IPS-18c (cell line): ENCODE data around the gene LRP2BP.
A peak's percentile ranks its signal among the peaks of the same experiment; 100 is the strongest.

Experiments
- H3K4me3 ChIP-seq: 2 replicates; pipeline ENCODE4 v1.7.0; 2013; ENCODE audit warnings: low read depth, mild to moderate bottlenecking, low read length, moderate library complexity; ENCODE audit not compliant: insufficient read depth
- H3K9me3 ChIP-seq: one replicate; pipeline ENCODE4 v1.6.1; 2013; ENCODE audit warnings: mild to moderate bottlenecking, low read length, moderate library complexity; ENCODE audit not compliant: control insufficient read depth, insufficient read depth

LRP2BP gene

GRCh38 chr4:185395238-185395955 is at the start of gene LRP2BP:
TSS of gene LRP2BP (minus strand) at chr4:185395924. CDS start at chr4:185378186, 17,738 bp downstream.
- H3K9me3 ChIP-seq, result no peaks in the 10 kb centered on the region
- peak within 1 kb of the TSS; percentile 71 for H3K4me3 ChIP-seq

DNA sequence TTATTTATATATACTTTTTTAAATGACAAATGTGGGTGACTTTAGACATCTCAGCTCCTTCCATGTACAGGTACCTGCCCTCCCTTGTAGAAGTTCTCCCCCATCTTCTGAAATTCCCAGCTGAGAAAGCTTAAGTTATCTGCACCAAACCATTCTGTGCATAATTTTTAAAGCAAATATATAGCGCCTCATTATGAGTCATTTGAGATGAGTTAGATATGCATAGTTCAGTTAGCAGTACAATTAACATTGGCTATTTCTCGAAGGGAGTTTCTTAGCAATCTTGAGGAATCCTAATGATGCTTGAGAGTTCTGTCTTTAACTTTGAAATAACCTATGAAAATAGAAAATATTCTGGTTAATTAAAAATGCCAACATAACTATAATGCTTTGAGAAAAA is 49.5 kb upstream of the LRP2BP start:
- Histone ChIP-seq H3K4me3 (no peak overlapping the region), H3K9me3 (no peaks in the 10 kb centered on the region)

- H3K9me3 ChIP-seq, result no peaks in the 10 kb centered on the region
- H3K4me3 ChIP-seq, result no peak overlapping the region
These were observed 45.8 kb upstream of the LRP2BP start for GRCh38 chr4:185441479-185441878.

DNA sequence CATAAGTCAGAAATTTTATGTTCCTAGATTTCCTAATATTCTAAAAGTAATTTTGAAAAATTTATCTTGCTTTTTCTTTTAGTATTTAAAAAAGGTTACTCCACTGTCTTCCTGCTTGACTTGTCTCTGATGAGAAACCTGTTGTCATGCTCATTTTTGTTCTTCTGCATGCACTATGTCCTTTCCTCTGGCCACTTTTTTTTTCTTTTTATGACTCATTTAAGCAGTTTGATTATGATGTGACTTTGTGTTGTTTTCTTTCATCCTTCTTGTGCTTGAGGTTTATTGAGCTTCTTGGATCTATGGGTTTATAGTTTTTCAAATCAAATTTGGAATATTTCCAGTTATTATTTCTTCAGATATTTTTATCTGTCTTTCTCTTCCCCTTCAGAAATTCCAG is 42.1 kb upstream of the LRP2BP start:
- Histone ChIP-seq H3K4me3 (no peak overlapping the region), H3K9me3 (no peaks in the 10 kb centered on the region)

DNA sequence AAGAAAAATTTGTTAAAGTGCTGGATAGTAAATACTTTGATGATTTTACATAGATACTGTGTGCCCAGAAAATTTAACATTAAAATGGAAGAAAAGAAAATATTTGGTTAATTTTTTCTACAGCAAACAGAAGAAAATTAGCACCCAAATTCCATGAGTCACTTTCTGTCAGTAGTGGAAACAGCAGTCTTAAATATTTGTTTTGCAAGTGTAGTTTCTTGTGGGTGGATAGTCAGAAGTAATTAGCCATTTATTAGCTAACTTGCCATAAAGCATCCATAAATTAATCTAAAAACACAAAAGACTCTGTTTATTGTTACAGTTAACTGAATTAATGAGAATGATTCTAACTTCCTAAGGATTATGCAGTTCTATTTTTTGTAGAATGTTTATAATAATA is 39.7 kb upstream of the LRP2BP start:
- Histone ChIP-seq H3K9me3 (no peaks in the 10 kb centered on the region), H3K4me3 (no peak overlapping the region)

GRCh38 chr4:185429660-185430059 is 33.9 kb upstream of the LRP2BP start:
- Histone ChIP-seq H3K4me3 (no peak overlapping the region), H3K9me3 (no peaks in the 10 kb centered on the region)

GRCh38 chr4:185426960-185427688 is 31.4 kb upstream of the LRP2BP start:
- Histone ChIP-seq H3K4me3 (no peak overlapping the region), H3K9me3 (no peaks in the 10 kb centered on the region)

DNA sequence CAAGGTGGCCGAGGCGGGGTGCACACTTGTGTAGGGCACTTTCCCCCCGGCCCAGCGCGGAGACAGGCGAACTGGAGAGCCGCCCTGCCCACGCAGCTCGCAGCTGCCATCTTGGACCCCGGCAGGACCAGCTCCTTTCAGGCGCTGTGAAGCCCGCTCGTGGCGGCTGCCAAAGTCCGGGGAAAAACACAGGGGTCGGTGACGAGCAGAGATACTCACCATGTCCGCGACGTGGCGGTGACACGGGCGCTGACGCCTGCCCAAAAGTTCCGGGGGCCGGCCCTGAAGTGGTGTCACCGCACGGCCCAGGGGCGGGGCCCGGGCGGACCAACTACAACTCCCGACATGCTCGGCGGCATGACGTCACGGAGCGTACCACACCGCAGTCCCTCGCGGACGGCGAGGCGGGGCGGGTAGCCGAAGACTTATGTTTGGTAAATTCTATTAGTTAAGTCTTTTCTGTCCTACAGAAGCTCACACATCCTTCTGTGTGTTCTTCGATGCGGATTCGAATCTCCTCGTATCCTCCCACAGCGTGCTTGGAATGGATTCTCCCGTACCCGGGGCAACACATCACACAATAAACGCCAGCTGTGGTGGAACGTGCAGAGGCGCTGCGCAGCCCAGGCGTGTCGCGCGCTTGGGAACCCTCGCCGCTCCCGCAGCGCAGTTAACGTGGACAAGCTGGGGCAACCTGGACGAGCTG is 30.1 kb upstream of the LRP2BP start, which contains the start of gene UFSP2:
UFSP2 (minus strand) TSS at position 318 of the 706 bp plus-strand sequence; CDS start at position 222, 96 bp downstream.
- peak within 1 kb of the TSS; percentile 87 for H3K4me3 ChIP-seq
- no peaks in the 10 kb centered on the region for H3K9me3 ChIP-seq

GRCh38 chr4:185424905-185425646 is 29.4 kb upstream of the LRP2BP start:
- peak overlapping the region; percentile 87 for H3K4me3 ChIP-seq
- no peaks in the 10 kb centered on the region for H3K9me3 ChIP-seq

GRCh38 chr4:185421366-185422124 is 25.8 kb upstream of the LRP2BP start:
- Histone ChIP-seq H3K9me3 (no peaks in the 10 kb centered on the region), H3K4me3 (no peak overlapping the region)

DNA sequence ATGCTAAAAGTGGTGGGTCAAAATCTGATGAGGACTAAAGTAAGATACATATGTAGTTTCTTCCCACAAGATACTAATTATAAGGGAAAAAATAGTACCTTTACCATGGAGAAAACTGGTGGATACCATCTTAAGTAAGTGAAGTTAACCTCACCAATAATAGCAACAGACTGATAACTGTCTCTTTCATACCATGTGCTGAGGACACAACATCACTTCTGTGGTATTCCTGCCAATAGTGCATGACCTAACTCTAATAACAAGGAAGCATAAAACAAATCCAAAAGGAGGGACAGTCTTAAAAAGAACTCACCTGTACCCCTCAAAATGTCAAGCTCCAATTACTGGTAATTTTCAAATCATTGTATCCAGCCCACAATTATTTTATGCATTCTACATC is 21.2 kb upstream of the LRP2BP start:
- no peak overlapping the region for H3K4me3 ChIP-seq
- no peaks in the 10 kb centered on the region for H3K9me3 ChIP-seq

GRCh38 chr4:185412412-185412811 is 16.7 kb upstream of the LRP2BP start:
- Histone ChIP-seq H3K4me3 (no peak overlapping the region), H3K9me3 (no peaks in the 10 kb centered on the region)

DNA sequence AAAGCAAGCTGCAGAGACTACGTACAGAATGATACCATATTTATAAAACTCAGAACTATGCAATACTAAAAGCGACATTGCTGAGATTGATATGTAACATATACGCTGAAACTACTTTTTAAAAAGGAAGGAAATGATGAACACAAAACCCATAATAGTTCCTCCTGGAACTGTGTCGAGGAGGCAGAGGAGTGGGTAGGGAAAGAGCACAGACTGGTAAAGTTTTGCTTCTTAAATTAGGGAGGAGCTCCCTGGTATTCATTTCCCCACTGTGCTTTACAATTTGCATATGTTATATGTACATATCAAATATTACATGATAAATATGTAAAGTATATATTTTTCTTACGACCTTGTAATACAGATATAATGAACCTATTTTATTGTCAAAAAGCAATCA is 16.1 kb upstream of the LRP2BP start:
- H3K9me3 ChIP-seq, result no peaks in the 10 kb centered on the region
- no peak overlapping the region for H3K4me3 ChIP-seq

- Histone ChIP-seq H3K9me3 (no peaks in the 10 kb centered on the region), H3K4me3 (no peak overlapping the region)
These were observed 12.7 kb upstream of the LRP2BP start for GRCh38 chr4:185408432-185408831.

DNA sequence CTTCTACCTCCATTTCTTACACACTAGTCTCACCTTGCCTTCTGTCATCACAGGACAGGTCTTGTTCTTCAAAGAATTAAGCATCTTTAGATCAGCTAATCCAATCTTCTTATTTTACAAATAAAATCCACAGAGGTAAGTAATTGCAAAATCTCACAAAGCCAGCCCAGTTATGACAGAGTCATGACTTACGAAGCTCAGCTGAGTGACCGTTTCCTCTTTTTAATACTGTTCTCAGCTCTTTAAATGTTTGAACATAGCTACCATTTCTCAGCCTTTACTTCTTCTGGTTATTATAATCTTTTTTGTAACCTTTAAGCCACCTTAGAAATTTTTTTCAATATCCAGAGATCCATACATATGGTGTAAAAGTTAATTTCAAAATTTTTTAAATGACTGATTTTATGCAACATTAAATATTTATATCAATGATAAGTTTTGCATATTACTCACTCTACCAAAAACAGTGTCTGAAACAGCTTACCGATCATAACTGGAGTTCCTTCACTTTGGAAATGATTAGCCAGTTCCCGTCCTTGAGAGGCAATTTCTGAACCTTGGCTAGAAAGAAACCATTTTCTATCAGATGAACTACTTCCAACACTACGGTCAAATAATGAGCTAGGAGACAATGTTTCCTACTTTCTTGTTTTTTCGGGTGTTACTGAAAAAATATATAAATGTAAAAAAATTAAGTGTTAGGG is 9.7 kb upstream of the LRP2BP start:
- no peak overlapping the region for H3K4me3 ChIP-seq
- H3K9me3 ChIP-seq, result no peaks in the 10 kb centered on the region

DNA sequence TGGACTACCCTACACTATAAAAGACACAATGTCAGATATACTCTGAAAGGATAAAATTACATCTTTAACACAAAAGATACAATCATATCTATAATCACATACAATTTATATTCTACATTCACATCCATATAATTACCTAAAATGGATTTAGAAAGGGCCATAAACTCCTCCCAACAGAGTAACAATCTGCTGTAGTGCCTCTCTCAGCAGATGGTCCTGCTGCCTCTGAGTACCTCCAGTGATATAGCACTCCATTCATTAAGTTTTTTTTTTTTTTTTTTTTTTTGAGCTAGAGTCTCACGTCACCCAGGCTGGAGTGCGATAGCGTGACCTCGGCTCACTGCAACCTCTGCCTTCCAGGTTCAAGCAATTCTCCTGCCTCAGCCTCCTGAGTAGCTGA is 8.3 kb upstream of the LRP2BP start:
- Histone ChIP-seq H3K9me3 (no peaks in the 10 kb centered on the region), H3K4me3 (no peak overlapping the region)
